GM19193 (cell line): ENCODE data around the gene AGRN.

Source experiments
- POLR2A ChIP-seq: IDR thresholded peaks from 4 replicates; pipeline ENCODE4 v1.6.1; 2011; ENCODE audit not compliant: insufficient read depth, insufficient read length; ENCODE audit errors: extremely low read depth

The AGRN gene

GRCh38 chr1:1004780-1005697, 14.9 kb upstream of the AGRN start:
- TF ChIP-seq POLR2A, result no peak

GRCh38 chr1:1005774-1006304, 14.1 kb upstream of the AGRN start:
- no peak for TF ChIP-seq POLR2A

GRCh38 chr1:1006305-1007159, 13.4 kb upstream of the AGRN start:
- no peak for TF ChIP-seq POLR2A

- TF ChIP-seq POLR2A, result no peak
Observed at GRCh38 chr1:1011396-1011949, 8.4 kb upstream of the AGRN start.

GRCh38 chr1:1013105-1013921, 6.6 kb upstream of the AGRN start, which contains the start of gene ISG15:
Gene ISG15, plus strand, starts transcription at chr1:1013497. Its CDS starts 77 bp downstream, at chr1:1013574.
- TF ChIP-seq POLR2A, result peak; percentile 97

- TF ChIP-seq POLR2A, result no peak
Observed at GRCh38 chr1:1013922-1014648, 5.8 kb upstream of the AGRN start.

- TF ChIP-seq POLR2A, result peak; percentile 57
Observed at GRCh38 chr1:1014799-1015681, 4.9 kb upstream of the AGRN start.

GRCh38 chr1:1019122-1019999, 559 bp upstream of the AGRN start:
- no peak for TF ChIP-seq POLR2A

GRCh38 chr1:1020415-1021009, 592 bp downstream of the AGRN start:
- TF ChIP-seq POLR2A, result no peak

- no peak for TF ChIP-seq POLR2A
Observed at GRCh38 chr1:1021010-1021919, 1.3 kb downstream of the AGRN start.
